Type B pancreatic cell (in vitro differentiated cells): Measurements from ENCODE around the gene AFF2. TPM values are rescaled to one million over a fixed set of nuclear protein-coding genes. Genes with fewer than 3 reads are reported as not detected.

Source experiments
- DNase-seq: peaks from one replicate; pipeline ENCODE4 v3.0.0; 2021; ENCODE audit warnings: mixed read lengths; ENCODE audit not compliant: unreplicated experiment; ENCODE audit errors: extremely low spot score
- H3K27ac Mint-ChIP-seq: 2 replicates; pipeline ENCODE4 v1.8.0; 2021; ENCODE audit warnings: mild to moderate bottlenecking, mixed read lengths
- H3K27me3 Mint-ChIP-seq: 2 replicates; pipeline ENCODE4 v1.8.0; 2021; ENCODE audit warnings: mixed read lengths
- H3K36me3 Mint-ChIP-seq: 2 replicates; pipeline ENCODE4 v1.8.0; 2021; ENCODE audit warnings: mixed read lengths
- H3K4me1 Mint-ChIP-seq: one replicate; pipeline ENCODE4 v1.8.0; 2021; ENCODE audit warnings: mixed read lengths; ENCODE audit not compliant: unreplicated experiment
- H3K4me3 Mint-ChIP-seq: 2 replicates; pipeline ENCODE4 v1.8.0; 2021; ENCODE audit warnings: mild to moderate bottlenecking, mixed read lengths
- H3K9me3 Mint-ChIP-seq: 2 replicates; pipeline ENCODE4 v1.8.0; 2021; ENCODE audit warnings: mixed read lengths
- total RNA-seq: library from RNA; stranded (reverse); gene quantifications from 2 replicates; pipeline ENCODE4 v1.2.1, GENCODE V29; 2021; ENCODE audit warnings: low replicate concordance
- TF ChIP-seq, protein P1 (sequence below): fragments of 200-600 bp; sonication (generic); conservative IDR thresholded peaks from 2 replicates; pipeline ENCODE4 v1.5.0; 2021; ENCODE audit warnings: antibody characterized with exemption, mild to moderate bottlenecking

AFF2 gene
- total RNA-seq, 1 donor from 2014 or later = 21.3 TPM

DNA sequence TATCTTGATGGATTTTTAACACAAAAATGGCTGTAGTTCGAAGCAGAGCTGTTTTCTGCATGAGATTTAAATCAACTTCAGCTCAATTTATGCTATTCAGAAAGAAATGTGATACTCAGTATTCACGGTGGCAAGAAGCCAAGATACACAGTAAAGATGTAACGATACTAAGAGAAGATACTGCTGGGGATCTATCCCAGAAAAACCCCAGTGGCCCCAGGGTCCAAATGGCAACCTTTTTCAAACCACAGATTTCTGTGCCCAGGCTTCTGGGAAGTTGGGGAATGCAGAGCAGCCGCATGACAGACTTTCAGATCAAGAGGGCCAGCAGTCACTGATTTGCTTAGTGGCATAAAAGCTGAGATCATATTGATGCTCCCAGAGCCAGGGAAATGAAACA is 353.9 kb downstream of the AFF2 start:
- no peak for DNase-seq
- peaks cover 10% of the 10 kb centered on the region for H3K4me1 Mint-ChIP-seq
- H3K27me3 Mint-ChIP-seq = no peaks in the 10 kb centered on the region
- H3K4me3 Mint-ChIP-seq = no peak overlapping the region
- TF ChIP-seq, protein P1, sequence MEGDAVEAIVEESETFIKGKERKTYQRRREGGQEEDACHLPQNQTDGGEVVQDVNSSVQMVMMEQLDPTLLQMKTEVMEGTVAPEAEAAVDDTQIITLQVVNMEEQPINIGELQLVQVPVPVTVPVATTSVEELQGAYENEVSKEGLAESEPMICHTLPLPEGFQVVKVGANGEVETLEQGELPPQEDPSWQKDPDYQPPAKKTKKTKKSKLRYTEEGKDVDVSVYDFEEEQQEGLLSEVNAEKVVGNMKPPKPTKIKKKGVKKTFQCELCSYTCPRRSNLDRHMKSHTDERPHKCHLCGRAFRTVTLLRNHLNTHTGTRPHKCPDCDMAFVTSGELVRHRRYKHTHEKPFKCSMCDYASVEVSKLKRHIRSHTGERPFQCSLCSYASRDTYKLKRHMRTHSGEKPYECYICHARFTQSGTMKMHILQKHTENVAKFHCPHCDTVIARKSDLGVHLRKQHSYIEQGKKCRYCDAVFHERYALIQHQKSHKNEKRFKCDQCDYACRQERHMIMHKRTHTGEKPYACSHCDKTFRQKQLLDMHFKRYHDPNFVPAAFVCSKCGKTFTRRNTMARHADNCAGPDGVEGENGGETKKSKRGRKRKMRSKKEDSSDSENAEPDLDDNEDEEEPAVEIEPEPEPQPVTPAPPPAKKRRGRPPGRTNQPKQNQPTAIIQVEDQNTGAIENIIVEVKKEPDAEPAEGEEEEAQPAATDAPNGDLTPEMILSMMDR = no peak
- no peak overlapping the region for H3K27ac Mint-ChIP-seq
- no peaks in the 10 kb centered on the region for H3K9me3 Mint-ChIP-seq
- H3K36me3 Mint-ChIP-seq = no peaks in the 10 kb centered on the region

DNA sequence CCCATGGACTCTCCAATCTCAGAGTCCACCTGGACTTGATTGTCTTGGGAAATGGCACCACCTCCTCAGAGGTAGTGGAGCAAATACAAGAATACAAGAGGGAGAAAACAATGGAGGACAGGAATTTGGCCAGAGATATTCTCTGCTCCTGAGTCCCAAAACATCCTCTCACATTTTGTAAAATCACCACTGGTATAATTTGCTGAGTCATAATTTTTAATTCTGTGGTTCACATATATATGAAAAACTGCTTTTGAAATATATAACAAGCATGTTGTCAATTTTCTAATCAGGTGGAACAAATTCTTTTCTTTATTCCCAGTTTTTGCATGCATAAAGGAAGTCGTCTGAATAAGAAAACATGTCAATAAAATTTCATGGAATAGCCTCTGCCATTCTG is 356.1 kb downstream of the AFF2 start:
- no peak for DNase-seq
- no peaks in the 10 kb centered on the region for H3K36me3 Mint-ChIP-seq

GRCh38 chrX:148865277-148866210 is 365.1 kb downstream of the AFF2 start:
- Mint-ChIP-seq H3K4me3 (no peak overlapping the region), H3K4me1 (no peaks in the 10 kb centered on the region), H3K36me3 (no peaks in the 10 kb centered on the region), H3K27ac (no peak overlapping the region), H3K27me3 (no peaks in the 10 kb centered on the region), H3K9me3 (no peaks in the 10 kb centered on the region)
- TF ChIP-seq, protein P1 = no peak
- no peak for DNase-seq

More for the DNA sequence above, 356.1 kb downstream of the AFF2 start:
- Mint-ChIP-seq H3K9me3 (no peaks in the 10 kb centered on the region), H3K4me1 (peaks cover 13% of the 10 kb centered on the region), H3K4me3 (no peak overlapping the region), H3K27me3 (no peaks in the 10 kb centered on the region), H3K27ac (no peak overlapping the region)
- TF ChIP-seq, protein P1 = no peak

DNA sequence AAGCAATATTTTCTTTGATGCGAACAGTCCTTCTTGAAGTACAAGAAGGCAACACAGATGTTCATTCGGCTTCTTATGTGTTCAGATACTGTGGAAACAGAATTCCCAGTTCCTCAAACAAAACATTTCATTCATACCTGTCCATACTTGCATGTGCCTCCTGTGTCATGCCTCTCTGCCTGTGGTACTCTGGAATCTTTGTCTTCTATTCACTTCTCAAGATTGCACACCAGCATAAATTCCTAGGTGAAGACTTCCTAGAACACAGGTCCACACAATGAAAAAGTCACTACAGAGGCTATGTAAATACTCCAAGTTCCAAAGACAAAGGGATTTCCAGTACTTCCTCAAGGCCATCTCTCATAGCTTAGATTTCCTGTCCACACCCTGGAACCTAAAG is 367.2 kb downstream of the AFF2 start:
- H3K27me3 Mint-ChIP-seq = no peaks in the 10 kb centered on the region
- DNase-seq = no peak
- TF ChIP-seq, protein P1 = no peak
- H3K9me3 Mint-ChIP-seq = no peaks in the 10 kb centered on the region
- no peaks in the 10 kb centered on the region for H3K36me3 Mint-ChIP-seq
- H3K27ac Mint-ChIP-seq = no peak overlapping the region
- H3K4me3 Mint-ChIP-seq = no peak overlapping the region
- H3K4me1 Mint-ChIP-seq = no peaks in the 10 kb centered on the region

DNA sequence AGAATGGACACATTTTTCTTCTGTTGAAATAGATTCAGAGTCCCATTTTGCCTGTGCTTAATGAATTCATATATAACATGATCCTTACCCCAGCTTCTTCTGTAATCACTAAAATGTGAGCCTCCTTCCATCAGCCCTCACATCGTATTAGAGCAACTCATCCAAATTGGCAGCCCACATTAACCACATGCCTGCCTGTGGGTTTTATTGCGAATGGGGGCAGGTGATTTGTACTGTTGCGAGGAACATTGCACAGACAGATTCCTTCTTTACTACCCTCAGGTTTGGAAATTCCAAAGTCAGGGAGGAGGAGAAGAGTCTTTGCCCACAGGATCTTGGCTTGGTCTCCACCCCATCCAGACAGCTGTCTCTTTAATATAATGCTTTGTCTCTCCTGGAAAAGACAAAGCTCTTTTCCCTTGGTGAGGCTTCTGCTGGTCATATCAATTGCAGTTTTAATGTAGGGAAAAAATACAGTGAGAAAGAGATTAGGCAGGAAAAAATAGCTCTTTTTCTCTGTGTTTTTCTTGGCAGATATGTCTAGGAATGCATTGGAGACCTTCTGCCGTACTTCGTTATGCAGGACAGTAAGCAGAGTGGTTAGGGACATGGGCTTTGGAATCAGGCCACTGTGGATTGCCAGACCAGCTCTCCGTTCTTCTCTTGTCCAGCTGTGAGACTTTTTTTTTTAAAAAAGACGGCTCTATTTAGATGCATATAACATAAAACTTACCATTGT is 371.2 kb downstream of the AFF2 start:
- no peaks in the 10 kb centered on the region for H3K36me3 Mint-ChIP-seq
- H3K4me3 Mint-ChIP-seq = no peak overlapping the region
- DNase-seq = no peak
- no peaks in the 10 kb centered on the region for H3K9me3 Mint-ChIP-seq
- no peak overlapping the region for H3K27ac Mint-ChIP-seq
- TF ChIP-seq, protein P1 = no peak
- no peaks in the 10 kb centered on the region for H3K4me1 Mint-ChIP-seq
- H3K27me3 Mint-ChIP-seq = no peaks in the 10 kb centered on the region
